Testis (tissue), 3 donors: ENCODE measurements around the gene NHERF1. TPM values are rescaled to one million over a fixed set of nuclear protein-coding genes. Genes with fewer than 3 reads are reported as not detected.

ENCODE experiments used
- DNase-seq: peaks from one replicate; pipeline ENCODE4 v3.0.0-alpha.2; 2019
- H3K27ac ChIP-seq, 2 donors: fragments of 200-600 bp; sonication (generic); one replicate each; pipeline ENCODE4 v1.5.1; 2019
- H3K27me3 ChIP-seq: fragments of 200-600 bp; sonication (generic); one replicate; pipeline ENCODE4 v1.5.1; 2019
- H3K36me3 ChIP-seq: fragments of 200-600 bp; sonication (generic); one replicate; pipeline ENCODE4 v1.5.1; 2017; ENCODE audit warnings: low read depth; ENCODE audit errors: missing control alignments
- H3K4me1 ChIP-seq: fragments of 200-600 bp; sonication (generic); one replicate; pipeline ENCODE4 v1.5.1; 2019
- H3K4me3 ChIP-seq, 2 donors: fragments of 200-600 bp; sonication (generic); one replicate each; pipeline ENCODE4 v1.5.1; 2017 to 2019
- H3K9me3 ChIP-seq: fragments of 200-600 bp; sonication (generic); one replicate; pipeline ENCODE4 v1.5.1; 2017
- POLR2A ChIP-seq: fragments of 450-650 bp; IDR thresholded peaks from one replicate; pipeline ENCODE4 v1.6.1; 2017; ENCODE audit warnings: antibody characterized with exemption, mild to moderate bottlenecking, moderate library complexity
- WGBS, 2 donors: methylation state at CpG; one replicate each; pipeline ENCODE4 v1.1.5; 2018; 5-methylcytosine and 5-hydroxymethylcytosine counted together
- intact Hi-C: fragments of 100-400 bp; cut with DNase I; formaldehyde crosslinking; loops from one replicate; pipeline ENCODE4 v1.15.1; 2023; ENCODE audit warnings: low total_unique reads
- polyA plus RNA-seq: library from polyadenylated mRNA; stranded (reverse); fragments of 350-450 nt; fragmentation: Illumina TruSeq; extraction: RNeasy Lipid Tissue Mini Kit (QIAGEN cat#74804); gene quantifications from one replicate; pipeline ENCODE4 v1.2.3, GENCODE V29; 2014; ENCODE audit warnings: low read depth, low replicate concordance; ENCODE audit not compliant: insufficient read depth
- total RNA-seq, 2 donors: library from RNA; depleted of rRNA; stranded (reverse); fragments of >200 nt; gene quantifications; one replicate each; pipeline ENCODE4 v1.2.3, GENCODE V29; 2016
- TF ChIP-seq, protein P1 (sequence below), 3 experiments: fragments of 450-650 bp in 2 of 3; fragments of 200-600 bp in 1 of 3; sonication (generic) in 1 of 3; IDR thresholded peaks; one replicate each; pipeline ENCODE4 v1.5.1; 2016 to 2019; ENCODE audit warnings: antibody characterized with exemption in 3 of 3, mild to moderate bottlenecking in 2 of 3, moderate library complexity in 1 of 3

Gene NHERF1
- total and polyA plus RNA-seq, 3 donors from 2014 or later, result 26.9 to 69.2 (median 28.6) TPM

DNA sequence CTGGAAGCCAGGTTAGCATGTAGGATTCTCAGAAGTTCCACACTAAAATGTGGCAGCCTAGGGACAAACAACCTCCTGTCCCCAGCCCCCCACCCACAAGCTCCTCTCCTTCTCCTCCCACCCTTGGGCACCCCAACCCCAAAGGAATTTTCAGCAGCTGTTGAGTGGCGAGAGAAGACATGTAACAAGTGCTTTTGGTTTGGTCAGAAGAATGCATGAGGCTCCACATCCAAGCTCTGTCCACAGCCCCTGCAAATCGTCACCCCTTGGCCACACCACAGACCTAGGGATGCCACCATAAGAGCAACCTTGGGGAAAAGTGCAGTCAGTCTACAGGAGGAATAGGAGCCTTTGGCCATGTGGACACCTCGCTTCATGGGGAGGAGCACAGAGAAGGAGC is 23.3 kb upstream of the NHERF1 start:
- no peak for TF ChIP-seq POLR2A
- Histone ChIP-seq H3K4me3 (no peak overlapping the region), H3K27ac (no peak overlapping the region), H3K4me1 (no peaks in the 10 kb centered on the region), H3K27me3 (no peaks in the 10 kb centered on the region), H3K36me3 (no peaks in the 10 kb centered on the region), H3K9me3 (no peaks in the 10 kb centered on the region)
- intact Hi-C loops, result no loop called here
- DNase-seq, result no peak
- 88 to 92% methylated on average over 3 of the region's 3 CpGs for WGBS, 2 donors

DNA sequence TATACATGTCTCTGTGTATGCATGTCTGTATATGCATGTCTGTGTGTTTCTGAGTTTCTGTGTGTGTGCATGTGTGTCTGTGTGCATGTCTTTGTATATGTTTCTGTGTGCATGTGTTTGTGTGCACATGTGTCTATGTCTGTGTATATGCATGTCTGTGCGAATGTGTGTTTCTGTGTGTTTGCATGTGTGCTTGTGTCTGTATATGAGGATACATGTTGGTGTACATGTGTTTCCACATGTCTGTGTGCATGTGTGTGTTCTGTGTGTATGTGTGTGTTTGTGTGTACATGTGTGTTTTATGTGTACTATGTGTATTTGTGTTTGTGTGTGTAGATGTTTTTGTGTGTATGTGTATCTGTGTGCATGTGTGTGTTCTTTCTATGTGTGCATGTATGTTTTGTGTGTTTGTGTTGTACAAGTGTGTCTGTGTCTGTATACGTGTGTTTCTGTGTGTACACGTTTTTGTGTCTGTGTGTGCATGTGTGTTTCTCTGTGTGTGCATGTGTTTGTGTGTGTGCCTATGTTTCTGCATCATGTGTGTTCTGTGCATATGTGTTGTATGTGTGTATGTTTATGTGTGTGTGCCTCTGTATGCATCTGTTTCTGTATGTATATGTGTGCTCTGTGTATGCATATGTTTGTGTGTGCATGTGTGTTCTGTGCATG is 20.3 kb upstream of the NHERF1 start:
- 78 to 84% methylated on average over 3 of the region's 3 CpGs for WGBS, 2 donors
- no peak for DNase-seq
- no peaks in the 10 kb centered on the region for H3K36me3 ChIP-seq
- no peaks in the 10 kb centered on the region for H3K4me1 ChIP-seq
- TF ChIP-seq POLR2A, result no peak
- TF ChIP-seq, protein P1, sequence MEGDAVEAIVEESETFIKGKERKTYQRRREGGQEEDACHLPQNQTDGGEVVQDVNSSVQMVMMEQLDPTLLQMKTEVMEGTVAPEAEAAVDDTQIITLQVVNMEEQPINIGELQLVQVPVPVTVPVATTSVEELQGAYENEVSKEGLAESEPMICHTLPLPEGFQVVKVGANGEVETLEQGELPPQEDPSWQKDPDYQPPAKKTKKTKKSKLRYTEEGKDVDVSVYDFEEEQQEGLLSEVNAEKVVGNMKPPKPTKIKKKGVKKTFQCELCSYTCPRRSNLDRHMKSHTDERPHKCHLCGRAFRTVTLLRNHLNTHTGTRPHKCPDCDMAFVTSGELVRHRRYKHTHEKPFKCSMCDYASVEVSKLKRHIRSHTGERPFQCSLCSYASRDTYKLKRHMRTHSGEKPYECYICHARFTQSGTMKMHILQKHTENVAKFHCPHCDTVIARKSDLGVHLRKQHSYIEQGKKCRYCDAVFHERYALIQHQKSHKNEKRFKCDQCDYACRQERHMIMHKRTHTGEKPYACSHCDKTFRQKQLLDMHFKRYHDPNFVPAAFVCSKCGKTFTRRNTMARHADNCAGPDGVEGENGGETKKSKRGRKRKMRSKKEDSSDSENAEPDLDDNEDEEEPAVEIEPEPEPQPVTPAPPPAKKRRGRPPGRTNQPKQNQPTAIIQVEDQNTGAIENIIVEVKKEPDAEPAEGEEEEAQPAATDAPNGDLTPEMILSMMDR (IDR thresholded peaks at IDR 0.05), result no peak
- intact Hi-C loops, result no loop called here
- H3K27me3 ChIP-seq, result no peaks in the 10 kb centered on the region
- H3K27ac ChIP-seq, result no peak overlapping the region
- H3K4me3 ChIP-seq, result no peak overlapping the region
- H3K9me3 ChIP-seq, result no peaks in the 10 kb centered on the region

DNA sequence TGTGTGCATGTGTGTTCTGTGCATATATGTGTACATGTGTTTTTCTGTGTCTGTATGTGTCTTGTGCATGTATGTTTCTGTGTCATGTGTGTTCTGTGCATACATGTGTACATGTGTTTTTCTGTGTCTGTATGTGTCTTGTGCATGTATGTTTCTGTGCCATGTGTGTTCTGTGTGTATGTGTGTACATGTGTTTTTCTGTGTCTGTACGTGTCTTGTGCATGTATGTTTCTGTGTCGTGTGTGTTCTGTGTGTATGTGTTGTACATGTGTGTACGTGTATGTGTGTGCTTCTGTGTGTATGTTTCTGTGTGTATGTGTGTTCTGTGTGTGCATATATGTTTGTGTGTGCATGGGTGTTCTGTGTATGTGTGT is 19.7 kb upstream of the NHERF1 start:
- TF ChIP-seq, protein P1 (IDR thresholded peaks at IDR 0.05), result no peak
- TF ChIP-seq POLR2A, result no peak
- no peaks in the 10 kb centered on the region for H3K36me3 ChIP-seq
- no peak overlapping the region for H3K4me3 ChIP-seq
- H3K27me3 ChIP-seq, result no peaks in the 10 kb centered on the region
- no peak overlapping the region for H3K27ac ChIP-seq
- intact Hi-C loops, result no loop called here
- 94% methylated on average over 3 of the region's 3 CpGs for WGBS, 2 donors
- H3K4me1 ChIP-seq, result no peaks in the 10 kb centered on the region
- no peaks in the 10 kb centered on the region for H3K9me3 ChIP-seq
- no peak for DNase-seq

DNA sequence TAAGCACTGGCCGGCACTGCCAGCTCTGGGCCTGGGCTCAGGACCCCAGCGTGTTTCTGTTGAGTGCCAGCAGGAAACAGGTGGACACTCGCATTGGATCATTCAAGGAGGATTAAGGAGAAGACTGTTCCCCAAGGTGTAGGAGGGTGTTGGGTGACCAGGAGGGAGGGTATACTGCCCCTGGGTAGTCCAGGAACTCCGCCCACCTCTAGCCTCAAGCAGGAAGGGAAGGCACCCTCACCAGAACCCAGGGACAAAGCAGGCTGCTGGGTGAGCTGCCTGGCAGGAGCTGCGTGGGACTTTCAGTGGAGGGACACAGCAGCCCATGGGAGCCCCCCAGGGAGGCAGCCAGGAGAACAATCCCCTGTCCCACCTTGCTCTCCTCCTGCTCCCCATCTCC is 19.1 kb upstream of the NHERF1 start:
- WGBS, 2 donors, result 94 to 100% methylated on average over 1 to 5 of the region's 5 CpGs
- no peak for DNase-seq
- no peak for TF ChIP-seq POLR2A
- TF ChIP-seq, protein P1 (IDR thresholded peaks at IDR 0.05), result no peak
- H3K27me3 ChIP-seq, result no peaks in the 10 kb centered on the region
- no peak overlapping the region for H3K27ac ChIP-seq
- H3K9me3 ChIP-seq, result no peaks in the 10 kb centered on the region
- no peak overlapping the region for H3K4me3 ChIP-seq
- intact Hi-C loops, result no loop called here
- H3K36me3 ChIP-seq, result no peaks in the 10 kb centered on the region
- H3K4me1 ChIP-seq, result no peaks in the 10 kb centered on the region

DNA sequence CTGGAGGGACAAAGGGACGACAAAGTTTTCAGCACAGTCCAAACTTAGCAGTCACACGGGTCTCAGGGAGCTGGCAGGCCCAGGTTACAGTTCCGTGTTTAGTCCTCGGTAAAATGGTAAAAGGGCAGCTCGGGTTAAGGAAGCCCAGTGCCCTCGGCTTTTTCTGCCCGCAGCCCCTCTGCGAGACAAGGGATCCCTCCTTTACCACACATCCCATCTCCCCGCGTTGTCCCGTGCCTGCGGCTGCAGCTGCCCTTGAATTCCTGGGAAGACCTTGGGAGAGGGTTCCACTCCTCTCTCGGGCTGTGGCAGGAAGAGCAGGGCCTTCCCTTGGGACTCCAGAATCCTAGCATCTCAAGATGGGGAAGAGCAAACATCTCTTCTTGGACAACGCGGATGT is 18.6 kb upstream of the NHERF1 start:
- no peaks in the 10 kb centered on the region for H3K36me3 ChIP-seq
- DNase-seq, result no peak
- no peak overlapping the region for H3K27ac ChIP-seq
- H3K4me3 ChIP-seq, result no peak overlapping the region
- TF ChIP-seq, protein P1 (IDR thresholded peaks at IDR 0.05), result no peak
- no peak for TF ChIP-seq POLR2A
- WGBS, 2 donors, result 83% methylated on average over 15 of the region's 15 CpGs
- H3K4me1 ChIP-seq, result no peaks in the 10 kb centered on the region
- intact Hi-C loops, result no loop called here
- no peaks in the 10 kb centered on the region for H3K9me3 ChIP-seq
- H3K27me3 ChIP-seq, result no peaks in the 10 kb centered on the region
